Natural killer cell (primary cell): ENCODE data around the gene ZNF283. TPM values are rescaled to one million over a fixed set of nuclear protein-coding genes. Genes with fewer than 3 reads are reported as not detected.
A peak's percentile ranks its signal among the peaks of the same experiment; 100 is the strongest.

Experiments used
- ATAC-seq, 3 donors: fragments of 150-1000 bp in 2 of 3; fragments of 200-7000 bp in 1 of 3; cut with Tn5 transposase; 1 replicate in 1 of 3; 2 replicates in 2 of 3; pipeline ENCODE4 v1.10.0; 2021; ENCODE audit warnings: mild to moderate bottlenecking in 2 of 3, moderate library complexity in 2 of 3
- DNase-seq, 2 donors: peaks; one replicate each; pipeline versions ENCODE4 v3.0.0 to v3.0.0-alpha.2; 2013 to 2021; ENCODE audit warnings: mixed read lengths in 1 of 2
- H3K27ac ChIP-seq: one replicate; pipeline ENCODE4 v1.5.1; 2013; ENCODE audit warnings: mild to moderate bottlenecking, low read length
- H3K27me3 ChIP-seq: one replicate; pipeline ENCODE4 v1.6.1; 2013; ENCODE audit warnings: low read length; ENCODE audit not compliant: control insufficient read depth, insufficient read depth
- H3K36me3 ChIP-seq: one replicate; pipeline ENCODE4 v1.6.1; 2013; ENCODE audit warnings: low read length; ENCODE audit not compliant: control insufficient read depth, insufficient read depth
- H3K4me1 ChIP-seq: one replicate; pipeline ENCODE4 v1.6.1; 2013; ENCODE audit warnings: low read length; ENCODE audit not compliant: control insufficient read depth, insufficient read depth
- H3K4me3 ChIP-seq: one replicate; pipeline ENCODE4 v1.5.1; 2013; ENCODE audit warnings: low read length
- H3K9me3 ChIP-seq: one replicate; pipeline ENCODE4 v1.6.1; 2013; ENCODE audit warnings: low read length; ENCODE audit not compliant: control insufficient read depth, insufficient read depth
- H3K27ac Mint-ChIP-seq, 2 donors: one replicate each; pipeline ENCODE4 v1.8.0; 2022; ENCODE audit warnings: mild to moderate bottlenecking in 2 of 2, mixed read lengths in 2 of 2, moderate library complexity in 1 of 2
- H3K27me3 Mint-ChIP-seq, 2 donors: one replicate each; pipeline ENCODE4 v1.8.0; 2022; ENCODE audit warnings: low read depth in 2 of 2, mixed read lengths in 2 of 2
- H3K36me3 Mint-ChIP-seq: one replicate; pipeline ENCODE4 v1.8.0; 2022; ENCODE audit warnings: mixed read lengths
- H3K4me1 Mint-ChIP-seq, 2 donors: one replicate each; pipeline ENCODE4 v1.8.0; 2022; ENCODE audit warnings: mixed read lengths in 2 of 2
- H3K4me3 Mint-ChIP-seq: one replicate; pipeline ENCODE4 v1.8.0; 2022; ENCODE audit warnings: mild to moderate bottlenecking, moderate library complexity, mixed read lengths
- H3K9me3 Mint-ChIP-seq, 2 donors: one replicate each; pipeline ENCODE4 v1.8.0; 2022; ENCODE audit warnings: mixed read lengths in 2 of 2
- WGBS: methylation state at CpG from one replicate; pipeline ENCODE4 v1.1.7; 2013; ENCODE audit warnings: missing lambda C conversion rate; ENCODE audit not compliant: insufficient coverage; 5-methylcytosine and 5-hydroxymethylcytosine counted together
- intact Hi-C: fragments of 100-400 bp; cut with micrococcal nuclease; formaldehyde crosslinking; loops from one replicate; pipeline ENCODE4 v1.14.2; 2022
- total RNA-seq, 4 donors: library from RNA; stranded (reverse); fragments of 120-200 nt in 1 of 4; gene quantifications; one replicate each; pipeline versions ENCODE4 v1.2.3 to v1.2.4, GENCODE V29; 2013 to 2022
- TF ChIP-seq, protein P1 (sequence below): fragments of 200-600 bp; IDR thresholded peaks from one replicate; pipeline ENCODE4 v1.8.0; 2022; ENCODE audit warnings: antibody characterized with exemption

The ZNF283 gene
- total RNA-seq, 3 donors from 2014 or later (not counting 1 experiment from before 2014, with no cell fraction given): 4.1 to 8.0 (median 7.1) TPM

DNA sequence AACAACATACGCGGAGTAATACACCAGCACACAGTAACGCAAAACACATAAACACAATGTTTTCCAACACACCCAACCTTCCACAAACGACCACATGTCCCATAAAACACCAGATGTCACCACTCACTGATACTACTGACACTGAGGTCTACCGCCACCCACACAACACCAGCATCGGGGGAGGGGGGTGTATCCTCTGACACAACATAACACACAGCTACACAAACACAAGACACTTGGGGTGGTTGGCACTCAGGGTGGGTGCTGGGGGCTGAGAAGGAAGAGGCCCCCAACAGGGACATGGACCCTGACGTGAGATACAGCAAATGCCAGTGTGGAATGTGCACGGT is 44.8 kb upstream of the ZNF283 start:
- H3K9me3 ChIP-seq: no peaks in the 10 kb centered on the region
- peak overlapping the region; percentile 23 for H3K4me3 ChIP-seq
- Mint-ChIP-seq H3K27me3 (peaks cover 37 to 40% of the 10 kb centered on the region in 2 donors), H3K27ac (no peak overlapping the region), H3K4me3 (no peak overlapping the region), H3K4me1 (peaks cover 0 to 23% of the 10 kb centered on the region in 2 donors), H3K36me3 (no peaks in the 10 kb centered on the region), H3K9me3 (no peaks in the 10 kb centered on the region)
- DNase-seq (peak in 1 of 2 donors; percentile 25), ATAC-seq (no peak)
- H3K36me3 ChIP-seq: no peaks in the 10 kb centered on the region
- TF ChIP-seq, protein P1, sequence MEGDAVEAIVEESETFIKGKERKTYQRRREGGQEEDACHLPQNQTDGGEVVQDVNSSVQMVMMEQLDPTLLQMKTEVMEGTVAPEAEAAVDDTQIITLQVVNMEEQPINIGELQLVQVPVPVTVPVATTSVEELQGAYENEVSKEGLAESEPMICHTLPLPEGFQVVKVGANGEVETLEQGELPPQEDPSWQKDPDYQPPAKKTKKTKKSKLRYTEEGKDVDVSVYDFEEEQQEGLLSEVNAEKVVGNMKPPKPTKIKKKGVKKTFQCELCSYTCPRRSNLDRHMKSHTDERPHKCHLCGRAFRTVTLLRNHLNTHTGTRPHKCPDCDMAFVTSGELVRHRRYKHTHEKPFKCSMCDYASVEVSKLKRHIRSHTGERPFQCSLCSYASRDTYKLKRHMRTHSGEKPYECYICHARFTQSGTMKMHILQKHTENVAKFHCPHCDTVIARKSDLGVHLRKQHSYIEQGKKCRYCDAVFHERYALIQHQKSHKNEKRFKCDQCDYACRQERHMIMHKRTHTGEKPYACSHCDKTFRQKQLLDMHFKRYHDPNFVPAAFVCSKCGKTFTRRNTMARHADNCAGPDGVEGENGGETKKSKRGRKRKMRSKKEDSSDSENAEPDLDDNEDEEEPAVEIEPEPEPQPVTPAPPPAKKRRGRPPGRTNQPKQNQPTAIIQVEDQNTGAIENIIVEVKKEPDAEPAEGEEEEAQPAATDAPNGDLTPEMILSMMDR: no peak
- H3K27ac ChIP-seq: peak overlapping the region; percentile 23
- intact Hi-C loops: no loop called here
- WGBS: 70% methylated on average over 7 of the region's 8 CpGs
- H3K4me1 ChIP-seq: peaks cover 45% of the 10 kb centered on the region
- no peaks in the 10 kb centered on the region for H3K27me3 ChIP-seq

DNA sequence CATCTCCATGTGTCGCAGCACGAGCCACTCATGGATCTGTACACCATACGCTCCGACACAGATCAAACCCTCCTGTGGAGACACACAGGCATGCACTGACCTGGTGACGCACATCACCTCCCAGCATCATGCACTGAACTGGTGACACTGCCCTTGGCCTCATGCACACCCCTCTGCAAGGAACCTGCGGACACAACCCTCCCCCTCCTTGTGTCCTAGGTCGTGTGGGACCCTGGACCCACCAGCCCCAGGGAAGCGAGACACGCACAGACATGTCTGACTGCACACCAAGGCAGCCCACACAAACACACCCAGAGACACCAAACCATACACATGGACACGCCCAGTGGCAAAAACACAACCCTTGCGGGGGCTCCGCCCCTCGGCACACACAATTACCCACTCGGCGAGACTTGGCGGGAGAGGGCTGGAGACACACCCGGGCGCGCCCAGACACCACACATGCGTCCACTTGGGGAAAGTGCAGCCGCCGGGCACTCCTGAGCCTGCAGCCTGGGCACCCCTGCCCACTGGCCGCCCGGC is 44.4 kb upstream of the ZNF283 start:
- peak overlapping the region; percentile 23 for H3K27ac ChIP-seq
- no peak for ATAC-seq

DNA sequence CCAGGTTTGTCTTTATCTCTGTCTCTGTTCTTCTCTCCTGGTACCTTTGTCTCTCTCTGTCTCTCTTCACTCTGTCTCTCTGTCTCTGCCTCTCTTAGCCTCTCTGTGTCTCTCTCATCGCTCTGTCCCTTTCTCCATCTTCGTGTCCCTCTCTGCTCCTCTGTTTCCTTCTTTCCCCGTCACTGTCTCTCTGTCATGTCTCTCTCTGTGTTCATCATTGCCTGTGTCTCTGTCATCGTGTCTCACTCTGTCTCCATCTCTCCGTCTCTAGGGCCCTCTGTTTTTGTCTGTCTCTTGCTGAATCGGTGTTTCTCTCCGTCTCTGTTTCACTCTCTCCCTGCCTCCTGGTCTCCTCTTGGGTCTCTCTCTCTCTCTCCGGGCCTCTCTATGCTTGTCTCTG is 43.5 kb upstream of the ZNF283 start:
- TF ChIP-seq, protein P1: no peak
- no peaks in the 10 kb centered on the region for H3K27me3 ChIP-seq
- no peaks in the 10 kb centered on the region for H3K9me3 ChIP-seq
- H3K4me1 ChIP-seq: peaks cover 32% of the 10 kb centered on the region
- no peak for ATAC-seq
- peaks cover 32 to 33% of the 10 kb centered on the region in 2 donors for H3K27me3 Mint-ChIP-seq
- no peak overlapping the region for H3K27ac Mint-ChIP-seq
- no peak overlapping the region for H3K4me3 ChIP-seq
- H3K36me3 Mint-ChIP-seq: no peaks in the 10 kb centered on the region
- peak overlapping the region; percentile 55 for H3K27ac ChIP-seq
- intact Hi-C loops: no loop called here
- no peaks in the 10 kb centered on the region for H3K36me3 ChIP-seq
- peaks cover 0 to 15% of the 10 kb centered on the region in 2 donors for H3K4me1 Mint-ChIP-seq
- H3K4me3 Mint-ChIP-seq: no peak overlapping the region
- WGBS: 90% methylated on average over 8 of the region's 8 CpGs
- DNase-seq: no peak
- no peaks in the 10 kb centered on the region for H3K9me3 Mint-ChIP-seq

More for the DNA sequence above, 44.4 kb upstream of the ZNF283 start:
- Histone ChIP-seq H3K4me3 (peak overlapping the region; percentile 23), H3K27me3 (no peaks in the 10 kb centered on the region), H3K9me3 (no peaks in the 10 kb centered on the region), H3K36me3 (no peaks in the 10 kb centered on the region), H3K4me1 (peaks cover 40% of the 10 kb centered on the region)
- peak in 1 of 2 donors; percentile 41 for DNase-seq
- TF ChIP-seq, protein P1: no peak
- H3K9me3 Mint-ChIP-seq: no peaks in the 10 kb centered on the region
- intact Hi-C loops: no loop called here
- H3K36me3 Mint-ChIP-seq: no peaks in the 10 kb centered on the region
- H3K27me3 Mint-ChIP-seq: peaks cover 37 to 40% of the 10 kb centered on the region in 2 donors
- H3K27ac Mint-ChIP-seq: no peak overlapping the region
- no peak overlapping the region for H3K4me3 Mint-ChIP-seq
- WGBS: 85% methylated on average over 24 of the region's 24 CpGs
- H3K4me1 Mint-ChIP-seq: peaks cover 0 to 21% of the 10 kb centered on the region in 2 donors
